DND-41 (cell line): Measurements from ENCODE around the gene ARRB1.

Experiments
- EZH2 ChIP-seq: IDR thresholded peaks from 3 replicates; pipeline ENCODE4 v1.6.1; 2012; ENCODE audit warnings: borderline replicate concordance, low read depth, mild to moderate bottlenecking, moderate library complexity, low read length, inconsistent platforms; ENCODE audit not compliant: severe bottlenecking
- TF ChIP-seq, protein P1 (sequence below): IDR thresholded peaks from 2 replicates; pipeline ENCODE4 v1.5.1; 2012; ENCODE audit warnings: borderline replicate concordance, low read length, moderate library complexity, mild to moderate bottlenecking; ENCODE audit not compliant: poor library complexity, severe bottlenecking; ENCODE audit errors: extremely low read depth

DNA sequence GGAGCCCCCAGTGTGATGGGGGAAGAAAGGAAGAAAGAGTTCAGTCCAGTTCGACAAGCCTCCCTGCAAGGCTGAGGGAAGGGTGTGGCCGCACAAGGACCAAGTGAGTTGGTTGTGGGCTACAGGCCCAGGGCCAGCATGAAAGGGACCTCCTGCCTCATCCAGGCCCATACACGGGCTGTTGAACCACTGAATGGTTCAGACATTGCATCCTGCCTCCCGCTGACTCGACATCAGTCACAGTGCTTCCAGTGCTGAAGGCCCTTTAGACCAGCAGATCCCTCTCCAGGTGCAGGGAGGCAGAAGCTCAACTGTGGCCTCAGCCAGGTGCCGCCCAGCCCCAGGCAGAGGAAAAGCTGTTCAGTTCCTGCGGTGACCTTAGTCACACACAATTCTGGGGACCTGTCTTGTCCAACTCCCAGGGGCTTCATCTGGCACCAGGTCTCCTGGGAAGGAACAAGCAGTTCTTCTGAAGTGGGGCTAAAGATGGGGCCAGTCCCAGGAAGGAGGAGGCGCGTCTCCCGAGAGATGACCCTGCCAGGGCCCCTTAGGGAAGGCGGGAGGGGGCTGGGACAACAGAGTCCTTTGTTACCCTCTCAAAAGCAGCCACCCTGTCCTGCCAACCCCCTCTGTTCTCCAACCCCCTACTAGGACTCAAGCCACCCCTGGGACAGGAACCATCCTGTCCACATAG lies 6.6 kb downstream of the ARRB1 start:
- TF ChIP-seq, protein P1, sequence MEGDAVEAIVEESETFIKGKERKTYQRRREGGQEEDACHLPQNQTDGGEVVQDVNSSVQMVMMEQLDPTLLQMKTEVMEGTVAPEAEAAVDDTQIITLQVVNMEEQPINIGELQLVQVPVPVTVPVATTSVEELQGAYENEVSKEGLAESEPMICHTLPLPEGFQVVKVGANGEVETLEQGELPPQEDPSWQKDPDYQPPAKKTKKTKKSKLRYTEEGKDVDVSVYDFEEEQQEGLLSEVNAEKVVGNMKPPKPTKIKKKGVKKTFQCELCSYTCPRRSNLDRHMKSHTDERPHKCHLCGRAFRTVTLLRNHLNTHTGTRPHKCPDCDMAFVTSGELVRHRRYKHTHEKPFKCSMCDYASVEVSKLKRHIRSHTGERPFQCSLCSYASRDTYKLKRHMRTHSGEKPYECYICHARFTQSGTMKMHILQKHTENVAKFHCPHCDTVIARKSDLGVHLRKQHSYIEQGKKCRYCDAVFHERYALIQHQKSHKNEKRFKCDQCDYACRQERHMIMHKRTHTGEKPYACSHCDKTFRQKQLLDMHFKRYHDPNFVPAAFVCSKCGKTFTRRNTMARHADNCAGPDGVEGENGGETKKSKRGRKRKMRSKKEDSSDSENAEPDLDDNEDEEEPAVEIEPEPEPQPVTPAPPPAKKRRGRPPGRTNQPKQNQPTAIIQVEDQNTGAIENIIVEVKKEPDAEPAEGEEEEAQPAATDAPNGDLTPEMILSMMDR: no peak
- no peak for TF ChIP-seq EZH2
